KMS-11 (cell line): ENCODE data around the gene ARMH3.

ENCODE experiments used
- H2AFZ ChIP-seq: fragments of 200-600 bp; sonication (generic); 2 replicates; pipeline ENCODE4 v1.6.1; 2016; ENCODE audit warnings: antibody characterized with exemption, mixed run types, low read depth
- H3K27ac ChIP-seq: fragments of 200-600 bp; sonication (generic); 2 replicates; pipeline ENCODE4 v1.6.1; 2016; ENCODE audit warnings: mild to moderate bottlenecking, mixed run types
- H3K27me3 ChIP-seq: fragments of 200-600 bp; sonication (generic); 2 replicates; pipeline ENCODE4 v1.6.1; 2017; ENCODE audit warnings: mild to moderate bottlenecking, low read depth, mixed run types, moderate library complexity; ENCODE audit not compliant: insufficient read depth
- H3K36me3 ChIP-seq: fragments of 200-600 bp; sonication (generic); 2 replicates; pipeline ENCODE4 v1.6.1; 2017; ENCODE audit warnings: mild to moderate bottlenecking, mixed run types; ENCODE audit not compliant: insufficient read depth
- H3K4me1 ChIP-seq: fragments of 200-600 bp; sonication (generic); 2 replicates; pipeline ENCODE4 v1.6.1; 2016; ENCODE audit warnings: mild to moderate bottlenecking, low read depth, mixed run types; ENCODE audit not compliant: poor library complexity, severe bottlenecking
- H3K4me2 ChIP-seq: fragments of 200-600 bp; sonication (generic); 2 replicates; pipeline ENCODE4 v1.7.0; 2016; ENCODE audit warnings: mild to moderate bottlenecking, mixed run types
- H3K4me3 ChIP-seq: fragments of 200-600 bp; sonication (generic); IDR thresholded peaks from 2 replicates; pipeline ENCODE4 v1.6.1; 2017; ENCODE audit warnings: low read depth, low read length, mixed read lengths; ENCODE audit not compliant: insufficient read depth
- H3K79me2 ChIP-seq: fragments of 200-600 bp; sonication (generic); 2 replicates; pipeline ENCODE4 v1.6.1; 2016; ENCODE audit warnings: low read depth, mixed run types; ENCODE audit not compliant: insufficient read depth
- H3K9ac ChIP-seq: fragments of 200-600 bp; sonication (generic); 2 replicates; pipeline ENCODE4 v1.6.1; 2016; ENCODE audit warnings: mild to moderate bottlenecking, mixed run types
- H4K20me1 ChIP-seq: fragments of 200-600 bp; sonication (generic); 2 replicates; pipeline ENCODE4 v1.6.1; 2016; ENCODE audit warnings: mild to moderate bottlenecking, mixed run types; ENCODE audit not compliant: insufficient read depth
- TF ChIP-seq, protein P1 (sequence below): fragments of 200-600 bp; sonication (generic); conservative IDR thresholded peaks from 2 replicates; pipeline ENCODE4 v1.6.1; 2017; ENCODE audit warnings: low read depth, mild to moderate bottlenecking, antibody characterized with exemption, low read length, moderate library complexity, mixed read lengths

ARMH3 gene

DNA sequence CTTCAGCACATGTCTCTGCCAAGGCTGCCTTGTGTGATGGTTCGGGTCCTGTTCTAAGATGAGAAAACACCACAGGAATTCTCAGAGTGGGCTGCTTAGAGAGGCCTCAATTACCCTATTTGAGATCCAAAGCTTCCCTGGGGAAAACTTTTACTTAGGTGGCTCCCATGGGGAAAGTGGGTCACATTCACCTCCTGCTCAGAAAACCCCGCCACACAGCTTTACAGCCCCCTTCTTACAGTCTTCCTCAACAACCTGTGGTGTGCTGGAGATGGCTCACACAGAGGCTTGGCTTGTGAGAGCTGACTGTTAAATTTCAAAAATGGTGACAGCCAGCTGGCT lies 175.8 kb downstream of the ARMH3 start:
- no peak overlapping the region for H3K9ac ChIP-seq
- TF ChIP-seq, protein P1, sequence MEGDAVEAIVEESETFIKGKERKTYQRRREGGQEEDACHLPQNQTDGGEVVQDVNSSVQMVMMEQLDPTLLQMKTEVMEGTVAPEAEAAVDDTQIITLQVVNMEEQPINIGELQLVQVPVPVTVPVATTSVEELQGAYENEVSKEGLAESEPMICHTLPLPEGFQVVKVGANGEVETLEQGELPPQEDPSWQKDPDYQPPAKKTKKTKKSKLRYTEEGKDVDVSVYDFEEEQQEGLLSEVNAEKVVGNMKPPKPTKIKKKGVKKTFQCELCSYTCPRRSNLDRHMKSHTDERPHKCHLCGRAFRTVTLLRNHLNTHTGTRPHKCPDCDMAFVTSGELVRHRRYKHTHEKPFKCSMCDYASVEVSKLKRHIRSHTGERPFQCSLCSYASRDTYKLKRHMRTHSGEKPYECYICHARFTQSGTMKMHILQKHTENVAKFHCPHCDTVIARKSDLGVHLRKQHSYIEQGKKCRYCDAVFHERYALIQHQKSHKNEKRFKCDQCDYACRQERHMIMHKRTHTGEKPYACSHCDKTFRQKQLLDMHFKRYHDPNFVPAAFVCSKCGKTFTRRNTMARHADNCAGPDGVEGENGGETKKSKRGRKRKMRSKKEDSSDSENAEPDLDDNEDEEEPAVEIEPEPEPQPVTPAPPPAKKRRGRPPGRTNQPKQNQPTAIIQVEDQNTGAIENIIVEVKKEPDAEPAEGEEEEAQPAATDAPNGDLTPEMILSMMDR = no peak
- no peak overlapping the region for H3K27ac ChIP-seq
- no peaks in the 10 kb centered on the region for H4K20me1 ChIP-seq
- H3K27me3 ChIP-seq = no peaks in the 10 kb centered on the region
- H3K79me2 ChIP-seq = no peaks in the 10 kb centered on the region
- H3K36me3 ChIP-seq = no peaks in the 10 kb centered on the region
- no peaks in the 10 kb centered on the region for H3K4me1 ChIP-seq
- H2AFZ ChIP-seq = no peak overlapping the region
- no peak overlapping the region for H3K4me3 ChIP-seq
- no peak overlapping the region for H3K4me2 ChIP-seq

- Histone ChIP-seq H3K27me3 (no peaks in the 10 kb centered on the region), H3K9ac (no peak overlapping the region), H3K79me2 (no peaks in the 10 kb centered on the region), H2AFZ (no peak overlapping the region), H3K4me1 (no peaks in the 10 kb centered on the region), H4K20me1 (no peaks in the 10 kb centered on the region), H3K4me2 (no peak overlapping the region), H3K27ac (no peak overlapping the region), H3K36me3 (no peaks in the 10 kb centered on the region), H3K4me3 (no peak overlapping the region)
- TF ChIP-seq, protein P1 = no peak
Observed at GRCh38 chr10:101879456-101880231, 176.3 kb downstream of the ARMH3 start.

DNA sequence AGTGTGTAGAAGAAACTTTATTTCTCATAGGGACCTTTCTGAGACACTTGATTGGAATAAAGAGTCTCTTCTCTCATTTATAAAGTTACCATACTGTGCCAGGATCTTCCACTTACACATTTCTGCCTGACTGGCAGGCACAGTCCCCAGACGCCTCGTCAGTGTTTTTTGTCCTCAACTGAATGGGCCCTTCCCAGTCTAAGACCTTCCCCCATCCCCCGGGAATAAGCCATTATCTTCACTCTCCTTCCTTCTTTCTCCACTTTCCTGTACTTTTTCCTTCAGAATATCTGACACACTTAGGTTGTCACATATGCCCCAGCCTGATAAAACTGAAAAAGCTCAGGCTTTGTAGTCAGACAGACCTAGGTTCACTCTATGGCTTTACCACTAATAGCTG lies 177.1 kb downstream of the ARMH3 start:
- Histone ChIP-seq H3K9ac (no peak overlapping the region), H3K4me2 (no peak overlapping the region)

DNA sequence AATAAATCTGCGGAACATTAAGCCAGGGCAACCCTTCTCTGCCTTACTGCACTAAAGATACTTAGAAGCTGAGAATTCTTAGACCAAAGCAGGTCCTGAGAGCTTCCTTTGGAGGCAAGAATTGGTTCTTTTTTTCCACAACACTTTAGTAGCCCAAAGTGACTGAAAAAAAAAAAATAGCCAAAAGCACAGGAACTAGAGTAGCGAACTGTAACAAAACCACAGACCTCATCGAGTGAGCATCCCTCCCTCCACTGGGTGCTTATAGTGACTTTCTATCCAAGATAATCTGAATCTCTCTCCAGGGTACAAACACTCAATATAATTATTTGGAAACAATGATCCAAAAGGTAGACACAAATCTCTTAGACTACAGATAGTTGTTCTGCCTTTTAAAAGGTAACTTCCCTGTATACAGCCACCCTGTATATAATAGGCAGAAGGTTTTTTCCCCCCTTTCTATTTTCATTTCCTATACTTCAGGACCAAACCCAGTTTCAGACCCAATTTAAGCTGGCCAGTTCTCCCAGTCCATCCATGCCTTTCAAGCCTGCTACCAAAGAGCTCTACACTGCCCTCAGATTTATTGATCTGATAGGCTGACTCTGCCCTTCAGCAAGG lies 180.8 kb downstream of the ARMH3 start:
- no peaks in the 10 kb centered on the region for H3K79me2 ChIP-seq
- no peak overlapping the region for H3K27ac ChIP-seq
- H3K36me3 ChIP-seq = no peaks in the 10 kb centered on the region
- H4K20me1 ChIP-seq = no peaks in the 10 kb centered on the region
- H3K4me3 ChIP-seq = no peak overlapping the region
- TF ChIP-seq, protein P1 = no peak
- H3K27me3 ChIP-seq = no peaks in the 10 kb centered on the region
- no peak overlapping the region for H3K9ac ChIP-seq
- H3K4me2 ChIP-seq = no peak overlapping the region
- H3K4me1 ChIP-seq = no peaks in the 10 kb centered on the region
- no peak overlapping the region for H2AFZ ChIP-seq

More for the DNA sequence above, 177.1 kb downstream of the ARMH3 start:
- H2AFZ ChIP-seq = no peak overlapping the region
- no peaks in the 10 kb centered on the region for H3K27me3 ChIP-seq
- H3K27ac ChIP-seq = no peak overlapping the region
- no peaks in the 10 kb centered on the region for H3K79me2 ChIP-seq
- H3K36me3 ChIP-seq = no peaks in the 10 kb centered on the region
- no peaks in the 10 kb centered on the region for H4K20me1 ChIP-seq
- TF ChIP-seq, protein P1 = no peak
- H3K4me1 ChIP-seq = no peaks in the 10 kb centered on the region
- no peak overlapping the region for H3K4me3 ChIP-seq
